ENCODE data around the gene NRP1. TPM values are rescaled to one million over a fixed set of nuclear protein-coding genes. Genes with fewer than 3 reads are reported as not detected.

NRP1 gene
- polyA plus RNA-seq, 1 of the 3 experiments (the other 2 are of a cell fraction) = 129 TPM

- TF ChIP-seq USF2 (IDR thresholded peaks at IDR 0.05; ENCODE audit: borderline replicate concordance, low read depth, low read length) = no peak
These were observed 93.1 kb downstream of the NRP1 start (continued) for GRCh38 chr10:33241351-33241750.

GRCh38 chr10:33240931-33241330 is 93.5 kb downstream of the NRP1 start:
- no peak for DNase-seq
- H4K20me1 ChIP-seq (ENCODE audit: insufficient read depth) = no peaks in the 10 kb centered on the region
- ChIA-PET POLR2A (no interaction called here), CTCF (interaction anchor here (1.0 to 1.3 kb wide), 2 partner anchors 8 to 11 kb away, joined by 3 read pairs; no protein-coding TSS in a partner anchor)
- TF ChIP-seq YY1 (IDR thresholded peaks at IDR 0.05; ENCODE audit: low read depth) = no peak
- TF ChIP-seq MEF2A (IDR thresholded peaks at IDR 0.05; ENCODE audit: borderline replicate concordance, low read depth) = no peak
- TF ChIP-seq SIN3A (IDR thresholded peaks at IDR 0.05; ENCODE audit: borderline replicate concordance, low read depth, low read length) = no peak
- no peak for TF ChIP-seq FOXJ3 (CRISPR knock-in tag; IDR thresholded peaks at IDR 0.05)
- no peak for TF ChIP-seq EP300 (IDR thresholded peaks at IDR 0.05; ENCODE audit: borderline replicate concordance in 1 of 2, low read depth in 1 of 2, low read length in 1 of 2)
- no peak for TF ChIP-seq FOSL2 (IDR thresholded peaks at IDR 0.05; ENCODE audit: borderline replicate concordance, low read depth)
- TF ChIP-seq NFIC (IDR thresholded peaks at IDR 0.05; ENCODE audit: borderline replicate concordance) = no peak
- TF ChIP-seq TAF1 (IDR thresholded peaks at IDR 0.05; ENCODE audit: borderline replicate concordance, low read depth, low read length) = no peak
- H3K27me3 ChIP-seq (ENCODE audit: insufficient read depth) = no peaks in the 10 kb centered on the region
- 66% methylated on average over 2 of the region's 2 CpGs for WGBS (ENCODE audit: low lambda C conversion rate)
- peaks cover 9 to 57% of the 10 kb centered on the region in 2 experiments for H3K36me3 ChIP-seq (replicated peaks in 1 of 2; ENCODE audit: control insufficient read depth in 1 of 2, insufficient read depth in 2 of 2, low read length in 1 of 2)
- no peaks in the 10 kb centered on the region for H3K9me2 ChIP-seq
- peaks cover 0 to 50% of the 10 kb centered on the region in 2 experiments; a peak in 3 of 4 replicates for H3K4me1 ChIP-seq (ENCODE audit: control insufficient read depth in 1 of 2, insufficient read depth in 2 of 2, low read depth in 1 of 2, low read length in 1 of 2)
- no peak overlapping the region for H3K9ac ChIP-seq
- peaks cover 43% of the 10 kb centered on the region for H3F3A ChIP-seq (replicated peaks; ENCODE audit: insufficient read depth)
- no peak overlapping the region for H3K4me3 ChIP-seq (ENCODE audit: low read depth in 2 of 2, low read length in 1 of 2)
- no peaks in the 10 kb centered on the region for H3K9me3 ChIP-seq
- H2AFZ ChIP-seq (ENCODE audit: low read depth) = no peak overlapping the region
- H3K4me2 ChIP-seq = no peak overlapping the region
- H3K27ac ChIP-seq (ENCODE audit: low read depth in 2 of 2, low read length in 1 of 2) = peak overlapping the region; percentile 58 to 92
- H3K79me2 ChIP-seq (ENCODE audit: insufficient read depth) = peaks cover 38% of the 10 kb centered on the region

- peaks cover 6 to 56% of the 10 kb centered on the region in 2 experiments for H3K36me3 ChIP-seq (replicated peaks in 1 of 2; ENCODE audit: control insufficient read depth in 1 of 2, insufficient read depth in 2 of 2, low read length in 1 of 2)
- peaks cover 39% of the 10 kb centered on the region for H3F3A ChIP-seq (replicated peaks; ENCODE audit: insufficient read depth)
- H3K4me1 ChIP-seq (ENCODE audit: control insufficient read depth in 1 of 2, insufficient read depth in 2 of 2, low read depth in 1 of 2, low read length in 1 of 2) = peaks cover 1 to 55% of the 10 kb centered on the region in 2 experiments
- no peaks in the 10 kb centered on the region for H3K9me3 ChIP-seq
- H4K20me1 ChIP-seq (ENCODE audit: insufficient read depth) = no peaks in the 10 kb centered on the region
- peaks cover 34% of the 10 kb centered on the region for H3K79me2 ChIP-seq (ENCODE audit: insufficient read depth)
- H3K27me3 ChIP-seq (ENCODE audit: insufficient read depth) = no peaks in the 10 kb centered on the region
- no peak overlapping the region for H3K9ac ChIP-seq
- H3K9me2 ChIP-seq = no peaks in the 10 kb centered on the region
- H3K4me2 ChIP-seq = no peak overlapping the region
- ChIA-PET CTCF (interaction anchor here (1.0 to 1.3 kb wide), 2 partner anchors 9 to 12 kb away, joined by 3 read pairs; no protein-coding TSS in a partner anchor), POLR2A (no interaction called here)
- TF ChIP-seq FOSL2 (IDR thresholded peaks at IDR 0.05; ENCODE audit: borderline replicate concordance, low read depth) (no peak), SIN3A (IDR thresholded peaks at IDR 0.05; ENCODE audit: borderline replicate concordance, low read depth, low read length) (no peak), TCF12 (IDR thresholded peaks at IDR 0.05) (no peak), JUND (IDR thresholded peaks at IDR 0.05) (no peak), IRF3 (IDR thresholded peaks at IDR 0.05; ENCODE audit: low read depth, low read length) (no peak), POLR2AphosphoS5 (IDR thresholded peaks at IDR 0.05; ENCODE audit: low read depth, low read length) (no peak), RFX5 (IDR thresholded peaks at IDR 0.05; ENCODE audit: low read length) (no peak)
- 86% methylated on average over 2 of the region's 2 CpGs for WGBS (ENCODE audit: low lambda C conversion rate)
- no peak overlapping the region for H3K4me3 ChIP-seq (ENCODE audit: low read depth in 2 of 2, low read length in 1 of 2)
- DNase-seq = no peak
- peak overlapping the region in 1 of 2 experiments; percentile 92; a peak in 3 of 4 replicates for H3K27ac ChIP-seq (ENCODE audit: low read depth in 2 of 2, low read length in 1 of 2)
- H2AFZ ChIP-seq (ENCODE audit: low read depth) = no peak overlapping the region
These were observed 94.2 kb downstream of the NRP1 start for GRCh38 chr10:33240258-33240657.

Data from SK-N-SH (cell line).